Stimulated activated CD8-positive, alpha-beta memory T cell treated with anti-CD3 and anti-CD28 coated beads, Interleukin-7, amount 100 ng/mL, for 4 hours (primary cell): ENCODE measurements around the gene DIPK2A.

ENCODE experiments used
- DNase-seq, 2 donors: peaks; one replicate each; pipeline ENCODE4 v3.0.0-alpha.2; 2020; ENCODE audit warnings: low read depth in 2 of 2

The DIPK2A gene

GRCh38 chr3:143971359-143972154 lies at the start of gene DIPK2A:
TSS of gene DIPK2A (plus strand) at chr3:143971823. CDS start at chr3:143972333, 510 bp downstream.
- peak; percentile 88 to 95 for DNase-seq

- no peak for DNase-seq
Measured at GRCh38 chr3:143924522-143925285, 46.9 kb upstream of the DIPK2A start.

GRCh38 chr3:143928056-143928455 lies 43.6 kb upstream of the DIPK2A start:
- DNase-seq = no peak

GRCh38 chr3:143928541-143929255 lies 42.9 kb upstream of the DIPK2A start:
- DNase-seq = no peak

GRCh38 chr3:143934791-143935190 lies 36.8 kb upstream of the DIPK2A start:
- DNase-seq = no peak

GRCh38 chr3:143935678-143936077 lies 35.9 kb upstream of the DIPK2A start:
- no peak for DNase-seq

GRCh38 chr3:143950810-143951209 lies 20.8 kb upstream of the DIPK2A start:
- DNase-seq = no peak

- peak in 1 of 2 donors; percentile 7 for DNase-seq
Measured at GRCh38 chr3:143951351-143951971, 20.2 kb upstream of the DIPK2A start.

GRCh38 chr3:143952569-143953072 lies 19.0 kb upstream of the DIPK2A start:
- DNase-seq = no peak

- DNase-seq = no peak
Measured at GRCh38 chr3:143955113-143955512, 16.5 kb upstream of the DIPK2A start.

GRCh38 chr3:143956838-143957237 lies 14.8 kb upstream of the DIPK2A start:
- no peak for DNase-seq

GRCh38 chr3:143957453-143957852 lies 14.2 kb upstream of the DIPK2A start:
- no peak for DNase-seq

- DNase-seq = no peak
Measured at GRCh38 chr3:143958966-143959365, 12.7 kb upstream of the DIPK2A start.

- DNase-seq = no peak
Measured at GRCh38 chr3:143961342-143961741, 10.3 kb upstream of the DIPK2A start.

GRCh38 chr3:143963946-143964345 lies 7.7 kb upstream of the DIPK2A start:
- DNase-seq = no peak

- peak; percentile 9 to 41 for DNase-seq
Measured at GRCh38 chr3:143970773-143971358, 757 bp upstream of the DIPK2A start.

GRCh38 chr3:143972155-143972504 lies 507 bp downstream of the DIPK2A start:
- DNase-seq = peak in 1 of 2 donors; percentile 17

- peak; percentile 51 for DNase-seq
Measured at GRCh38 chr3:143972505-143973258, 1.1 kb downstream of the DIPK2A start.

GRCh38 chr3:143973259-143974021 lies 1.8 kb downstream of the DIPK2A start:
- DNase-seq = no peak
